GM12865 (cell line): ENCODE results near the gene CACNA1F.
A peak's percentile ranks its signal among the peaks of the same experiment; 100 is the strongest.

ENCODE experiments used
- DNase-seq: peaks from one replicate; pipeline ENCODE4 v3.0.0; 2010; ENCODE audit warnings: low read depth
- H3K4me3 ChIP-seq: 2 replicates; pipeline ENCODE4 v1.5.1; 2011; ENCODE audit warnings: mild to moderate bottlenecking, low read depth, low read length, control low read depth
- CTCF ChIP-seq: IDR thresholded peaks from 2 replicates; pipeline ENCODE4 v1.5.1; 2011; ENCODE audit warnings: low read length, control low read depth, low read depth, inconsistent platforms; ENCODE audit not compliant: insufficient read depth; ENCODE audit errors: missing control alignments

The CACNA1F gene

GRCh38 chrX:49231333-49232000 is 1.7 kb downstream of the CACNA1F start:
- H3K4me3 ChIP-seq, result peak overlapping the region; percentile 64; the same call in 1 of the 2 replicates
- no peak for DNase-seq
- TF ChIP-seq CTCF, result no peak

GRCh38 chrX:49230500-49231232 is 2.5 kb downstream of the CACNA1F start:
- H3K4me3 ChIP-seq, result peak overlapping the region; percentile 64
- peak; percentile 26 for TF ChIP-seq CTCF
- DNase-seq, result peak; percentile 72

- no peak overlapping the region for H3K4me3 ChIP-seq
- no peak for DNase-seq
- TF ChIP-seq CTCF, result no peak
These were observed 5.0 kb downstream of the CACNA1F start for GRCh38 chrX:49228185-49228584.

- no peak for DNase-seq
- no peak overlapping the region for H3K4me3 ChIP-seq
- TF ChIP-seq CTCF, result no peak
These were observed 5.4 kb downstream of the CACNA1F start for GRCh38 chrX:49227726-49228125.

- no peak overlapping the region for H3K4me3 ChIP-seq
- TF ChIP-seq CTCF, result no peak
- no peak for DNase-seq
These were observed 6.2 kb downstream of the CACNA1F start for GRCh38 chrX:49226946-49227345.

GRCh38 chrX:49225858-49226257 is 7.3 kb downstream of the CACNA1F start:
- TF ChIP-seq CTCF, result no peak
- no peak for DNase-seq
- no peak overlapping the region for H3K4me3 ChIP-seq
